ENCODE data around the gene ZFPM1. TPM values are rescaled to one million over a fixed set of nuclear protein-coding genes. Genes with fewer than 3 reads are reported as not detected.

Gene ZFPM1
- total RNA-seq, 1 donor from 2014 or later, result 5.6 TPM

GRCh38 chr16:88423448-88423850 is 29.6 kb upstream of the ZFPM1 start:
- Histone ChIP-seq H3K4me3 (no peak overlapping the region), H3K9me3 (no peaks in the 10 kb centered on the region), H3K27me3 (ENCODE audit: low read depth) (peaks cover under 1% of the 10 kb centered on the region), H3K36me3 (no peaks in the 10 kb centered on the region), H3K27ac (no peak overlapping the region), H3K4me1 (no peaks in the 10 kb centered on the region)
- no peak for TF ChIP-seq CTCF (IDR thresholded peaks at IDR 0.05)
- no peak for DNase-seq
- intact Hi-C loops (cut with DNase I), result no loop called here
- ATAC-seq, result no peak

- DNase-seq (no peak), ATAC-seq (no peak)
- TF ChIP-seq CTCF (IDR thresholded peaks at IDR 0.05), result no peak
- H3K36me3 ChIP-seq, result no peaks in the 10 kb centered on the region
- intact Hi-C loops (cut with DNase I), result no loop called here
- H3K27me3 ChIP-seq (ENCODE audit: low read depth), result peaks cover 10% of the 10 kb centered on the region
- no peak overlapping the region for H3K27ac ChIP-seq
- H3K9me3 ChIP-seq, result no peaks in the 10 kb centered on the region
- H3K4me1 ChIP-seq, result peaks cover 3% of the 10 kb centered on the region
- H3K4me3 ChIP-seq, result no peak overlapping the region
These were observed 28.4 kb upstream of the ZFPM1 start for GRCh38 chr16:88424587-88425235.

DNA sequence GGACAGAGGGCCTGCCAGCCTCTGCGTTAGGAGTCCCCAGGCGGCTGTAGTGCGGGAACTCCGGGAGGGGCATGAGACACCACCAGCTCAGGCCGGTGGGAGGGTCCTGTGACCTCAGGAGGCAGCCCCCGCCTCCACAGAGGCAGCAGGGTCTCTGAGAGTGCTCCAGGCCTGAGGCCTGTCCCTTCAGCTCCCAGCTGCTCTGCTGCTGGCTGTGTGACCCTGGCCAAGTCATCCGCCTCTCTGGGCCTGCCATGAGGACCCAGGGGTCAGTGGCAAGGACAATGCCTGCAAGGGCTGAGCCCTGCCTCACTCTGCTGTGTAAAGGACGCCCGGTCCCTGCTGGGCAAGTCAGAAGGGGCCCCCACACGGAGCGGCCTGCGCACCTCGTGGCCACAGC is 27.1 kb upstream of the ZFPM1 start:
- no peaks in the 10 kb centered on the region for H3K36me3 ChIP-seq
- H3K27me3 ChIP-seq (ENCODE audit: low read depth), result peaks cover 23% of the 10 kb centered on the region
- ATAC-seq, result no peak
- H3K9me3 ChIP-seq, result no peaks in the 10 kb centered on the region
- no peak for TF ChIP-seq CTCF (IDR thresholded peaks at IDR 0.05)
- no peak overlapping the region for H3K27ac ChIP-seq
- intact Hi-C loops (cut with DNase I), result no loop called here
- H3K4me3 ChIP-seq, result no peak overlapping the region
- H3K4me1 ChIP-seq, result peaks cover 12% of the 10 kb centered on the region
- DNase-seq, result no peak

GRCh38 chr16:88427376-88427775 is 25.7 kb upstream of the ZFPM1 start:
- Histone ChIP-seq H3K9me3 (no peaks in the 10 kb centered on the region), H3K4me3 (no peak overlapping the region), H3K36me3 (no peaks in the 10 kb centered on the region), H3K27ac (no peak overlapping the region), H3K4me1 (peaks cover 15% of the 10 kb centered on the region), H3K27me3 (ENCODE audit: low read depth) (peaks cover 30% of the 10 kb centered on the region)
- no peak for ATAC-seq
- intact Hi-C loops (cut with DNase I), result no loop called here
- no peak for DNase-seq
- no peak for TF ChIP-seq CTCF (IDR thresholded peaks at IDR 0.05)

- Histone ChIP-seq H3K4me3 (no peak overlapping the region), H3K36me3 (no peaks in the 10 kb centered on the region), H3K4me1 (peaks cover 15% of the 10 kb centered on the region), H3K9me3 (no peaks in the 10 kb centered on the region), H3K27ac (no peak overlapping the region), H3K27me3 (ENCODE audit: low read depth) (peaks cover 30% of the 10 kb centered on the region)
- ATAC-seq (no peak), DNase-seq (no peak)
- intact Hi-C loops (cut with DNase I), result no loop called here
- TF ChIP-seq CTCF (IDR thresholded peaks at IDR 0.05), result no peak
These were observed 24.9 kb upstream of the ZFPM1 start for GRCh38 chr16:88428156-88428555.

Measured in lower lobe of right lung (tissue), 2 donors.